ENCODE results near the gene TBX6. TPM values are rescaled to one million over a fixed set of nuclear protein-coding genes. Genes with fewer than 3 reads are reported as not detected.
"Not testable (repeated sequence)": the region's sequence is repeated elsewhere in the genome, so short reads cannot be mapped to it uniquely, and the experiment has no call there.

Gene TBX6
- total RNA-seq, 2 donors from 2014 or later: 1.5 to 2.5 TPM

DNA sequence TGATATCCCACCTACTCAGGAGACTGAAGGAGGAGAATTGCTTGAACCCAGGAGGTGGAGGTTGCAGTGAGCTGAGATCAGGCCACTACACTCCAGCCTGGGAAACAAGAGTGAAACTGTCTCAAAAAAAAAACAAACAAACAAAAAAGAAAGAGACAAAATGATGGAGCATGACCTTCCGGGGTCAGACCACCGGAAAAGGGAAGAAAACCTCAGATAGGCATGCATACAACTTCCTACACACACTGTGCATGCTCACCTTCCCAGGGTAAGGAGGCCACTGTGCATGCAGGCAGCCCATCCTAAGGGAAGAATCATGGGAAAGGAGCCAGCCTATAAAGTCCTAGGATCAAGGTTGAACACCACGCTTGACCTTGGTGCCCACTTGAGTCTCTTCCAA is 40.9 kb upstream of the TBX6 start:
- TF ChIP-seq POLR2AphosphoS5 (IDR thresholded peaks at IDR 0.05): no peak
- no peak for TF ChIP-seq POLR2A (IDR thresholded peaks at IDR 0.05)
- TF ChIP-seq, protein P1, sequence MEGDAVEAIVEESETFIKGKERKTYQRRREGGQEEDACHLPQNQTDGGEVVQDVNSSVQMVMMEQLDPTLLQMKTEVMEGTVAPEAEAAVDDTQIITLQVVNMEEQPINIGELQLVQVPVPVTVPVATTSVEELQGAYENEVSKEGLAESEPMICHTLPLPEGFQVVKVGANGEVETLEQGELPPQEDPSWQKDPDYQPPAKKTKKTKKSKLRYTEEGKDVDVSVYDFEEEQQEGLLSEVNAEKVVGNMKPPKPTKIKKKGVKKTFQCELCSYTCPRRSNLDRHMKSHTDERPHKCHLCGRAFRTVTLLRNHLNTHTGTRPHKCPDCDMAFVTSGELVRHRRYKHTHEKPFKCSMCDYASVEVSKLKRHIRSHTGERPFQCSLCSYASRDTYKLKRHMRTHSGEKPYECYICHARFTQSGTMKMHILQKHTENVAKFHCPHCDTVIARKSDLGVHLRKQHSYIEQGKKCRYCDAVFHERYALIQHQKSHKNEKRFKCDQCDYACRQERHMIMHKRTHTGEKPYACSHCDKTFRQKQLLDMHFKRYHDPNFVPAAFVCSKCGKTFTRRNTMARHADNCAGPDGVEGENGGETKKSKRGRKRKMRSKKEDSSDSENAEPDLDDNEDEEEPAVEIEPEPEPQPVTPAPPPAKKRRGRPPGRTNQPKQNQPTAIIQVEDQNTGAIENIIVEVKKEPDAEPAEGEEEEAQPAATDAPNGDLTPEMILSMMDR (IDR thresholded peaks at IDR 0.05): no peak
- Histone ChIP-seq H3K4me3 (no peak overlapping the region), H3K27ac (no peak overlapping the region), H3K36me3 (no peaks in the 10 kb centered on the region), H3K4me1 (replicated peaks) (no peaks in the 10 kb centered on the region), H3K9me3 (no peaks in the 10 kb centered on the region), H3K27me3 (replicated peaks; ENCODE audit: insufficient read depth) (no peaks in the 10 kb centered on the region)
- 73% methylated on average over 3 of the region's 3 CpGs for WGBS
- intact Hi-C loops (cut with DNase I): no loop called here
- DNase-seq (ENCODE audit: low spot score): no peak

- 63% methylated on average over 4 of the region's 4 CpGs for WGBS
- no peak for DNase-seq (ENCODE audit: low spot score)
- intact Hi-C loops (cut with DNase I): no loop called here
- H3K4me1 ChIP-seq (replicated peaks): no peaks in the 10 kb centered on the region
- H3K4me3 ChIP-seq: no peak overlapping the region
- no peaks in the 10 kb centered on the region for H3K27me3 ChIP-seq (replicated peaks; ENCODE audit: insufficient read depth)
- TF ChIP-seq POLR2AphosphoS5 (IDR thresholded peaks at IDR 0.05) (no peak), POLR2A (IDR thresholded peaks at IDR 0.05) (no peak)
- TF ChIP-seq, protein P1 (IDR thresholded peaks at IDR 0.05): no peak
- no peaks in the 10 kb centered on the region for H3K36me3 ChIP-seq
- no peak overlapping the region for H3K27ac ChIP-seq
- no peaks in the 10 kb centered on the region for H3K9me3 ChIP-seq
Observed at GRCh38 chr16:30131869-30132475, 40.2 kb upstream of the TBX6 start.

DNA sequence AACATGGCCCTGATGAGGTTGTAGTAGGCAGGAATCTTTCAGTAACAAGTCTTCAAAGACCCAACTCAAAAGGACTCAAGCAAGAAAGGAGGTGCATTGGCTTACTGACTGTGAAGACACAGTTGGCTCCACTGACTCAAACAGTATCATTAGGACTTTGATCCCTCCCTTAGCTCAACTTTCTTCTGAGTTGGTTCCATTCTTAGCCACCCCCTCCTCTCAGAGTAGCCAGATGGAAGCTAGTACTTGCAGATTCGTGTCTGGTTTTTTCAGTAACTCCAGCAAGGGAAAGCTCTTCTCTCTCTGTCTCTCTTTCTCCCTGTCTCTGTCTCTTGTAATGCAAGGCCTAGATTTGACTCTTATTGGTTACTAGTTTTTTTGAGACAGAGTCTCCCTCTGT is 36.3 kb upstream of the TBX6 start:
- intact Hi-C loops (cut with DNase I): no loop called here

GRCh38 chr16:30125690-30126089 is 34.0 kb upstream of the TBX6 start:
- H3K36me3 ChIP-seq; H3K27ac ChIP-seq; intact Hi-C loops (cut with DNase I); H3K27me3 ChIP-seq (replicated peaks; ENCODE audit: insufficient read depth); H3K4me3 ChIP-seq; DNase-seq (ENCODE audit: low spot score); H3K9me3 ChIP-seq; H3K4me1 ChIP-seq (replicated peaks): not testable (repeated sequence)
- WGBS: 93% methylated on average over 9 of the region's 9 CpGs

More for the DNA sequence above, 36.3 kb upstream of the TBX6 start:
- TF ChIP-seq POLR2AphosphoS5 (IDR thresholded peaks at IDR 0.05) (no peak), POLR2A (IDR thresholded peaks at IDR 0.05) (no peak)
- TF ChIP-seq, protein P1 (IDR thresholded peaks at IDR 0.05): no peak
- 89% methylated on average over 1 of the region's 1 CpG for WGBS
- DNase-seq (ENCODE audit: low spot score): no peak
- Histone ChIP-seq H3K4me1 (replicated peaks) (peaks cover 3% of the 10 kb centered on the region), H3K27me3 (replicated peaks; ENCODE audit: insufficient read depth) (no peaks in the 10 kb centered on the region), H3K27ac (no peak overlapping the region), H3K36me3 (no peaks in the 10 kb centered on the region), H3K4me3 (no peak overlapping the region), H3K9me3 (no peaks in the 10 kb centered on the region)

- H3K4me3 ChIP-seq: no peak overlapping the region
- H3K36me3 ChIP-seq: no peaks in the 10 kb centered on the region
- 95% methylated on average over 4 of the region's 4 CpGs for WGBS
- no peak for DNase-seq (ENCODE audit: low spot score)
- H3K27ac ChIP-seq: peak overlapping the region in 1 of 2 donors; percentile 92
- intact Hi-C loops (cut with DNase I): loop anchor here (5.0 kb wide), 1 partner anchor 58 kb away; the partner anchor contains the start of gene ALDOA
- TF ChIP-seq POLR2A (IDR thresholded peaks at IDR 0.05) (no peak), POLR2AphosphoS5 (IDR thresholded peaks at IDR 0.05) (no peak)
- TF ChIP-seq, protein P1 (IDR thresholded peaks at IDR 0.05): no peak
- H3K4me1 ChIP-seq (replicated peaks): peaks cover 8% of the 10 kb centered on the region
- H3K9me3 ChIP-seq: no peaks in the 10 kb centered on the region
- H3K27me3 ChIP-seq (replicated peaks; ENCODE audit: insufficient read depth): no peaks in the 10 kb centered on the region
Observed at GRCh38 chr16:30124985-30125379, 33.3 kb upstream of the TBX6 start.
